Cardiac fibroblast (primary cell): ENCODE results near the gene ZP3.
A peak's percentile ranks its signal among the peaks of the same experiment; 100 is the strongest.
"Not testable (repeated sequence)": the region's sequence is repeated elsewhere in the genome, so short reads cannot be mapped to it uniquely, and the experiment has no call there.

Source experiments
- DNase-seq, 2 donors: peaks; one replicate each; pipeline versions ENCODE4 v3.0.0 to v3.0.0-alpha.2; 2010; ENCODE audit warnings: low read depth in 2 of 2
- H3K4me3 ChIP-seq, 2 donors: replicated peaks in 1 of 2; 1 replicate in 1 of 2; 2 replicates in 1 of 2; pipeline ENCODE4 v1.5.1; 2011; ENCODE audit warnings: low read depth in 2 of 2, low read length in 2 of 2, mild to moderate bottlenecking in 2 of 2, moderate library complexity in 1 of 2
- CTCF ChIP-seq: IDR thresholded peaks from one replicate; pipeline ENCODE4 v1.5.1; 2011; ENCODE audit warnings: low read depth, mild to moderate bottlenecking, low read length, inconsistent platforms

Gene ZP3

GRCh38 chr7:76430211-76430610 is 5.5 kb downstream of the ZP3 start:
- DNase-seq: no peak

GRCh38 chr7:76430836-76431235 is 6.1 kb downstream of the ZP3 start:
- no peak overlapping the region for H3K4me3 ChIP-seq
- no peak for TF ChIP-seq CTCF
- no peak for DNase-seq

More at GRCh38 chr7:76430211-76430610, 5.5 kb downstream of the ZP3 start:
- no peak for TF ChIP-seq CTCF
- no peak overlapping the region for H3K4me3 ChIP-seq

- peak; percentile 88 to 93 for DNase-seq
- TF ChIP-seq CTCF: peak; percentile 57
- not testable (repeated sequence) for H3K4me3 ChIP-seq
Observed at GRCh38 chr7:76437873-76438272, 13.1 kb downstream of the ZP3 start.

- not testable (repeated sequence) for H3K4me3 ChIP-seq
Observed at GRCh38 chr7:76439120-76439888, 14.6 kb downstream of the ZP3 start.

GRCh38 chr7:76440404-76440803 is 15.7 kb downstream of the ZP3 start:
- H3K4me3 ChIP-seq, DNase-seq: not testable (repeated sequence)

More at GRCh38 chr7:76439120-76439888, 14.6 kb downstream of the ZP3 start:
- DNase-seq: not testable (repeated sequence)

GRCh38 chr7:76441792-76442191 is 17.0 kb downstream of the ZP3 start:
- H3K4me3 ChIP-seq, DNase-seq: not testable (repeated sequence)

GRCh38 chr7:76442664-76443446 is 18.1 kb downstream of the ZP3 start:
- not testable (repeated sequence) for H3K4me3 ChIP-seq, DNase-seq

GRCh38 chr7:76443846-76444245 is 19.1 kb downstream of the ZP3 start:
- not testable (repeated sequence) for H3K4me3 ChIP-seq, DNase-seq

- H3K4me3 ChIP-seq: peak overlapping the region in 1 of 2 donors; percentile 3
- peak; percentile 63 to 74 for DNase-seq
Observed at GRCh38 chr7:76445577-76446008, 20.8 kb downstream of the ZP3 start.

GRCh38 chr7:76457017-76457416 is 32.3 kb downstream of the ZP3 start:
- not testable (repeated sequence) for H3K4me3 ChIP-seq, DNase-seq

- not testable (repeated sequence) for H3K4me3 ChIP-seq, DNase-seq
Observed at GRCh38 chr7:76458504-76458903, 33.8 kb downstream of the ZP3 start.

GRCh38 chr7:76460767-76461166 is 36.0 kb downstream of the ZP3 start:
- not testable (repeated sequence) for DNase-seq, H3K4me3 ChIP-seq

GRCh38 chr7:76461464-76462101 is 36.8 kb downstream of the ZP3 start, which contains the start of gene DTX2:
DTX2 (plus strand) TSS chr7:76461709; CDS start chr7:76480510, 18,801 bp downstream.
- peak within 1 kb of the TSS in 1 of 2 donors; percentile 52 for H3K4me3 ChIP-seq
- not testable (repeated sequence) for DNase-seq

- not testable (repeated sequence) for H3K4me3 ChIP-seq, DNase-seq
Observed at GRCh38 chr7:76462271-76462882, 37.6 kb downstream of the ZP3 start.
